Psoas muscle (tissue), 8 donors: ENCODE measurements around the gene SEPTIN8. TPM values are rescaled to one million over a fixed set of nuclear protein-coding genes. Genes with fewer than 3 reads are reported as not detected.

ENCODE experiments used
- ATAC-seq, 4 donors: fragments of 200-7000 bp; cut with Tn5 transposase; one replicate each; pipeline ENCODE4 v1.9.1; 2020; ENCODE audit warnings: moderate library complexity in 3 of 4, mild to moderate bottlenecking in 2 of 4
- DNase-seq, 2 donors: peaks; one replicate each; pipeline ENCODE4 v3.0.0-alpha.2; 2020
- H3K27ac ChIP-seq: fragments of 200-600 bp; one replicate; pipeline ENCODE4 v1.8.0; 2022
- H3K27me3 ChIP-seq, 3 donors: fragments of 200-600 bp in 1 of 3; one replicate each; pipeline versions ENCODE4 v1.6.1 to v1.8.0; 2013 to 2022; ENCODE audit warnings: low read length in 2 of 3, mild to moderate bottlenecking in 2 of 3, moderate library complexity in 1 of 3; ENCODE audit not compliant: insufficient read depth in 3 of 3
- H3K36me3 ChIP-seq, 2 donors: fragments of 200-600 bp in 1 of 2; one replicate each; pipeline versions ENCODE4 v1.6.1 to v1.8.0; 2013 to 2022; ENCODE audit warnings: low read depth in 1 of 2, mild to moderate bottlenecking in 1 of 2, moderate library complexity in 1 of 2; ENCODE audit not compliant: insufficient read depth in 1 of 2
- H3K4me1 ChIP-seq: fragments of 200-600 bp; one replicate; pipeline ENCODE4 v1.8.0; 2022
- H3K4me3 ChIP-seq: fragments of 200-600 bp; one replicate; pipeline ENCODE4 v1.8.0; 2022; ENCODE audit warnings: mild to moderate bottlenecking
- H3K9me3 ChIP-seq: fragments of 200-600 bp; one replicate; pipeline ENCODE4 v1.8.0; 2022
- CTCF ChIP-seq: fragments of 200-600 bp; IDR thresholded peaks from one replicate; pipeline ENCODE4 v1.8.0; 2022; ENCODE audit warnings: antibody characterized with exemption
- WGBS, 3 donors: extraction: QIAGEN DNeasy Blood & Tissue Kit; methylation state at CpG; one replicate each; pipeline versions ENCODE4 v1.1.6 to v1.1.7; 2013; 5-methylcytosine and 5-hydroxymethylcytosine counted together
- intact Hi-C, 2 donors: fragments of 100-400 bp; cut with DNase I; formaldehyde crosslinking; loops; one replicate each; pipeline versions ENCODE4 v1.11.0 to v1.14.2; 2022
- polyA plus RNA-seq, 3 donors: library from polyadenylated mRNA; stranded (reverse); fragments of 200-250 nt; gene quantifications; one replicate each; pipeline ENCODE4 v1.2.3, GENCODE V29; 2013
- total RNA-seq, 4 donors: library from RNA; stranded (reverse); fragmentation: NEBNext Ultra II Directional in 2 of 4; extraction: Animal tissue kit (Norgen Biotek cat#: 25700) in 2 of 4; gene quantifications; one replicate each; pipeline versions ENCODE4 v1.2.1 to v1.2.4, GENCODE V29; 2021 to 2023
- donor health status: healthy with polysubstance abuse.
- donor health status: DM: no; HTN: no; CAD: no; lungs with moderate emphysema.
- donor health status: Bipolar disorder and iron deficiency.
- donor health status: healthy.
- donor health status: DM: yes; HTN: yes; CAD: no.
- donor health status: DM: no; HTN: no; CAD: no.
- donor health status: DM: no; HTN: no; CAD: no.
- donor health status: DM: yes; HTN: yes; CAD: no.

The SEPTIN8 gene
- total and polyA plus RNA-seq, 7 donors = 3.8 to 13.1 (median 9.2) TPM

- DNase-seq (peak; percentile 53 to 74), ATAC-seq (no peak)
- H3K27me3 ChIP-seq = no peaks in the 10 kb centered on the region
- H3K36me3 ChIP-seq = peaks cover 0 to 47% of the 10 kb centered on the region in 2 donors
- TF ChIP-seq CTCF = no peak
- H3K9me3 ChIP-seq = no peaks in the 10 kb centered on the region
- intact Hi-C loops = no loop called here
- 73 to 85% (median 78%) methylated on average over 10 to 12 of the region's 12 CpGs for WGBS, 3 donors
- H3K4me1 ChIP-seq = peaks cover 4% of the 10 kb centered on the region
- H3K4me3 ChIP-seq = no peak overlapping the region
- no peak overlapping the region for H3K27ac ChIP-seq
These were observed 11.6 kb downstream of the SEPTIN8 start for GRCh38 chr5:132765311-132766019.

- intact Hi-C loops = no loop called here
- Histone ChIP-seq H3K27ac (no peak overlapping the region), H3K36me3 (peaks cover 0 to 54% of the 10 kb centered on the region in 2 donors), H3K4me1 (peaks cover 4% of the 10 kb centered on the region), H3K4me3 (no peak overlapping the region), H3K27me3 (no peaks in the 10 kb centered on the region), H3K9me3 (no peaks in the 10 kb centered on the region)
- 85 to 96% (median 94%) methylated on average over 7 of the region's 7 CpGs for WGBS, 3 donors
- TF ChIP-seq CTCF = no peak
- ATAC-seq (no peak), DNase-seq (no peak)
These were observed 12.3 kb downstream of the SEPTIN8 start for GRCh38 chr5:132764671-132765238.

GRCh38 chr5:132764051-132764450 lies 13.0 kb downstream of the SEPTIN8 start:
- Histone ChIP-seq H3K4me3 (no peak overlapping the region), H3K4me1 (peaks cover 4% of the 10 kb centered on the region), H3K27me3 (no peaks in the 10 kb centered on the region), H3K36me3 (peaks cover 0 to 60% of the 10 kb centered on the region in 2 donors), H3K27ac (no peak overlapping the region), H3K9me3 (no peaks in the 10 kb centered on the region)
- no peak for ATAC-seq
- DNase-seq = no peak
- intact Hi-C loops = no loop called here
- TF ChIP-seq CTCF = no peak
- 95 to 96% (median 95%) methylated on average over 10 of the region's 10 CpGs for WGBS, 3 donors

- Histone ChIP-seq H3K36me3 (peaks cover 0 to 67% of the 10 kb centered on the region in 2 donors), H3K9me3 (no peaks in the 10 kb centered on the region), H3K4me1 (peaks cover 4% of the 10 kb centered on the region), H3K27me3 (no peaks in the 10 kb centered on the region), H3K27ac (no peak overlapping the region), H3K4me3 (no peak overlapping the region)
- ATAC-seq = no peak
- no peak for DNase-seq
- WGBS, 3 donors = 94% methylated on average over 16 to 17 of the region's 17 CpGs
- TF ChIP-seq CTCF = no peak
- intact Hi-C loops = no loop called here
These were observed 13.6 kb downstream of the SEPTIN8 start for GRCh38 chr5:132763181-132764036.
